Stimulated activated CD8-positive, alpha-beta memory T cell treated with anti-CD3 and anti-CD28 coated beads, Interleukin-15, amount 100 ng/mL, for 24 hours (primary cell): ENCODE results near the gene TLDC2.
"Not testable (repeated sequence)": the region's sequence is repeated elsewhere in the genome, so short reads cannot be mapped to it uniquely, and the experiment has no call there.

Experiments
- DNase-seq: peaks from one replicate; pipeline ENCODE4 v3.0.0-alpha.2; 2020; ENCODE audit warnings: low read depth

The TLDC2 gene

DNA sequence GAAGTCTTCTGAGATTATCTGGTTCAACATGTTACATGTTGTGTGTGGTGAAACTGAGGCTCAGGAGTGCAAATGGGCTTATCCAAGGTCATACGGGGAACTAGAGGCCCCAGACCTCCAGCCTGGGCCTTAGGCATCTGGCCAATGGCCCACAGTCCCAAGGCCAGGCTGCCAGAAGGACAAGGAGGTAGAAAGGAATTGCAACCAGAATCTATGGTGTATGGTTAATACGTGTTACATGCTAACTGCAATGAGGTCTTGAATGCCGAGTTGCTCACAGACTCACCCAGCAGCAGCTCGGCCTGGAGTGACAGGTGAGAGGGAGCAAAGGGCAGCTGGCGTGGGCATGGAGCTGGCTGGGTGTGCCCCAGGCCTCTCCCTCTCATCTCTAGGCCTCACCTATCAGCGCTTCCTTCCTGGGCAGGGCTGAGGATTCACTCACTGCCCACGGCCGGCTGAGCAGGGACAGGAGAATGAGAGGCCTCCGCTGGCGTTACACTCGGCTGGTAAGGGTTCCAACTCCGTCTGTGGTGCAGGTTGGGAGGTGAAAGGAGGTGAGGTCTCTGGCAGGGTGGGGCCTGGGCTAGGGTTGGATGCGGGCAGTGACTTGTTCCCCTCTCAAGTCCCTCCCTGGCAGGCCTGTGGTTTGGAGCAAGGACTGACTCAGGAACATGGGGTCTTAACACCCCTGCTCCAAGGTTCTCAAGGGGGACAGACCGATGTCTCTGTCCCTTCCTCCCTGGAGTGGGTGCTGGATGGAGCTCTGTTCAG lies at the start of gene TLDC2:
TSS of gene TLDC2 (plus strand) at position 437 of the 771 bp plus-strand sequence. CDS start at position 474, 37 bp downstream.
- no peak for DNase-seq

DNA sequence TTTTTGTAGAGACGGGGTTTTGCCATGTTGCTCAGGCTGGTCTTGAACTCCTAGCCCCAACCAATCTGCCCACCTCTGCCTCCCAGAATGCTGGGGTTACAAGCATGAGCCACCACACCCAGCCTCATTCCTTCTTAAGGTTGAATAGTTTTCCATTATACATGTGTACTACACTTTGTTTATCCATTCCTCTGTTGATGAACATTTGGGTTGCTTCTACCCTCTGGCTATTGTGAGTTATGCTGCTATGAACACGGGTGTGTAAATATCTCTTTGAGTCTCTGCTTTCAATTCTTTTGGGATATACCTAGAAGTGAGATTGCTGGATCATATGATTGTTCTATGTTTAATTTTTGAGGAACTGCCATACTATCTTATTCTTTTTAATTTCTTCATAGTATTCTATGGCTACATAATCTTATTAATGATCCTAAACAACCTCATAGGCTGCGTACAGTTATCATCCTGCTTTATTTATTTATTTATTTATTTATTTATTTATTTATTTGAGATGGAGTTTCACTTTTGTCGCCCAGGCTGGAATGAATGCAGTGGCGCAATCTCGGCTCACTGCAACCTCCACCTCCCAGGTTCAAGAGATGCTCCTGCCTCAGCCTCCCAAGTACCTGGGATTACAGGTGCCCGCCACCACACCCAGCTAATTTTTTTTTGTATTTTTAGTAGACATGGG lies 49.2 kb upstream of the TLDC2 start:
- no peak for DNase-seq

DNA sequence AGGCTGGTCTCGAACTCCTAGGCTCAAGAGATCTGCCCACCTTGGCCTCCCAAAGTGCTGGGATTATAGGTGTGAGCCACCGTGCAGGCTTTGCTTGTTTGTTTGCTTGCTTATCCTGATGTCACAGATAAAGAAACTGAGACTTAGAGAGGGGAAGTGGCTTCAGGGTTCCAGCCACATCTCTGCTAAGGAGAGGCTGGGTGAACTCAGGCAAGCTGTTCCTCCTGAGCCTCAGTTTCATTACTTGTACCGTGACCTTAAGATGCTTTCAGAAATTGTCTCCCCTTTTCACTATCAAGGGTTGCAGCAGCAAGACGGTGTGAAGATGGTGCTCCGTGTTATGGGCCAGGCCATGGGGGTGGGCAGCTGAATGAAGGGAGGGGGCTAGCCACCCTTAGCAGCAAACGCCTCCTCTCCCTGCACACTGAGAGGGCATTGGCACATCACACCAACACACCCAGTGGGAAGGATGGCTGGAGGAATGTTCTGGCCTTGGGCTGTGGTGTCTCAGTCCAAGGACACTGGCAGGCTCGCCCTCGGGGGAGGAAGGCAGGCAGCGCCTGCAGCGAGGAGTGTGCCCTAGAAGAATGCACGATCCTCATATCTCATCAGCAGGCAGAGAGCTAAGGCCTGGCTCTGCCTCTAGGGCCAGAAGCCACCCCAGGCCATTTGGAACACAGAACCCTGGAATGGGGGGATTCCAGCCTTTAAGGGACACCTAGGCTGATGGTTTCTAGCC lies 48.2 kb upstream of the TLDC2 start:
- DNase-seq: no peak

DNA sequence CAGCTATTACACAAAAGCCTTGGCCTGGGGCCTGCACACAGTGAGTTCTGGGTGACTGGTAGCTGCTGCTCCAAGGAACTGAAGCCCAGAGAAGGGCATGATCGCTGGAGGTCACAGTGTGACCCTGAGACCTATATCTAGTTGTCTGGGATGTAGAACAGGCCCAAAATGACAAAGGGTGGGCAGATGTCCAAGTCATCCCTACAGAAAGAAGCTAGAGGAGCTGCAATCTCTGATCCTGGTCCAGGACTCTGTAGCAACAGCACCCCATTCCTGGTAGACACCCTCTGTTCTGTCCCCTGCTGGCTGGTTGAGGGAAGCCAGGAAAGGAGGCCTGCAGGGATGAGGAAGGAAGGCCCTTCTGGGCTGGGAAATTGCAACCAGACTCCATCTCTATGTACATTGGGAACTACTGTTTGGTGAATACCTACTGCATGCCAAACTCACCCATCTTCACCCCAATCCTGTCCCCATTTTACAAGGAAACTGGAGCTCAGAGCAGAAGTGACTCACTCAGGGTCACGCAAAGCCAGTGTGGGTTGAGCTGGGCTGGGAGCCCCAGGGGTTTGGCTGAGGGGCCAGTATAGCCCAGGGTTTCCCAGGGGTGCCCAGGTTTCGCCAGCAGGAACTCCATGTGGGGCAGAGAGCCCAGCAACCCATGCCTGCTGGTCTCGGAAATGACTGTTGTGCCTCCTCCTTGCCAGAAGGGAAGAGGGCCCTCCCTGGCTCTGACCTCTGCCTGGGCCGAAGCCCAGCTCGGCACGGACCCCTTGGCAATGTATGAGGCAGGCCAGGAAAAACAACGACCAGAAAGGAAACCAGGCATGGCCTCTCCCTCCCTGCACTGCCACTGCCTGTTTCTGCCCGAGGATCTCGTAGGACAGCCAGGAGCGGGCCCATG lies 44.9 kb upstream of the TLDC2 start:
- no peak for DNase-seq

DNA sequence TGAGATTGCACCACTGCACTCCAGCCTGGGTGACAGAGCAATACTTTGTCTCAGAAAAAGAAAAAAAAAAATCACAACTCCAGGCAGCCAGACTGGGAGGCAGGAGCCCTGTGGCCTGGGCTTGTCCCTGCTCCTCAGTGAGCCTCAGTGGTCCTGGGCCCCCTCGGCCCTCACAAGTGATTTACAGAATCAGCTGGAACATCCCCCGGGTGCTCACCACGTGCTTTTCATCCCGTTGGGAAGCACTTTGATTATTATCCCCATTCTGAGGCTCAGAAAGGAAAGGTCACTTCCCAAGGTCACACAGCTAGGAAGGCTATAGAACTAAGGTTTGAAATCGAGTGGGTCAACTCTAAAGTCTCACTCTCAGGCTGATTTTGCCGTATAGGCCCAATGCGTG lies 43.1 kb upstream of the TLDC2 start:
- DNase-seq: no peak

DNA sequence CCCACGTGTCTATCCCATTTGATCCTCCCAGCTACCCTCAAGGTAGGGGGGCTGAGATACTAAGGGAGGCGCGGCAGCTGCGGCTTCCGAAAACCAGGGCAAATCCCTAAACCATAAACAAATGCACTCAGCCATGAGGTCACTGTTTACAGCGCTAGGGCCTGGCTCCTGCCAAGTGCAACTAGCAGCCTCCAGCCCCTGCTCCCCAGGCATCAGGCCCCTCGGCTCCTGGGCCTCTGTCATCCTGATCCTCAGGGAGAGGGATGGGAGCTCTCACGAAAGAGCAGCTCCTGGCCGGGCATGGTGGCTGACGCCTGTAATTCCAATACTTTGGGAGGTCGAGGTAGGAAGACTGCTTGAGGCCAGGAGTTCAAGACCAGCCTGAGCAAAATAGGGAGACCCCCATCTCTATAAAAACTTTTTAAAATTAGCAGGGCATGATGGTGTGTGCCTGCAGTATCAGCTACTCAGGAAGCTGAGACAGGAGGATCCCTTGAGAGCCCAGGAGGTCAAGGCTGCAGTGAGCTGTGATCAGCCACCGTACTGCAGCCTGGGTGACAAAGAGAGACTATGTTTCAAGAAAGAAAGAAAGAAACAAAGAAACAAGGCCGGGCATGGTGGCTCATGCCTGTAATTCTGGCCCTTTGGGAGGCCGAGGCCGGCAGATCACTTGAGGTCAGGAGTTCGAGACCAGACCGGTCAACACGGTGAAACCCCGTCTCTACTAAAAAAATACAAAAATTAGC lies 42.5 kb upstream of the TLDC2 start:
- no peak for DNase-seq

DNA sequence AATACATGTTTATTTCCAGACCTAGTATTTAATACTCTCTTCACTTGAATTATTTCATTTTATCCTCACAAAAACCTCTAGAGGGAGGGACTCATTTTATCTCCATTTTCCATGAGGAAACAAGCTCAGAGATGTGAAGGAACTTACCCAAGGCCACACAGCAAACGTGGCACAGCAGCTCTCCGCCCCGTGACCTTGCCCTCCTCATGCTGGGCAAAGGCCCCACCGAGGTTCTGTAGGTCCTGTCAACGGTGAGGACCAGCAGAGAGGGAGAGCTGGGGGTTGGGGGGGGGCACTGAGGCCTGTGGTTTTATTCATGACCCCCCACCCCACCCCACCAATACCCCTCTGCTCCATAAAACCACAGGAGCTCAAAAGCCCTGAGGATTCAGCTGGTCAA lies 40.9 kb upstream of the TLDC2 start:
- DNase-seq: no peak

DNA sequence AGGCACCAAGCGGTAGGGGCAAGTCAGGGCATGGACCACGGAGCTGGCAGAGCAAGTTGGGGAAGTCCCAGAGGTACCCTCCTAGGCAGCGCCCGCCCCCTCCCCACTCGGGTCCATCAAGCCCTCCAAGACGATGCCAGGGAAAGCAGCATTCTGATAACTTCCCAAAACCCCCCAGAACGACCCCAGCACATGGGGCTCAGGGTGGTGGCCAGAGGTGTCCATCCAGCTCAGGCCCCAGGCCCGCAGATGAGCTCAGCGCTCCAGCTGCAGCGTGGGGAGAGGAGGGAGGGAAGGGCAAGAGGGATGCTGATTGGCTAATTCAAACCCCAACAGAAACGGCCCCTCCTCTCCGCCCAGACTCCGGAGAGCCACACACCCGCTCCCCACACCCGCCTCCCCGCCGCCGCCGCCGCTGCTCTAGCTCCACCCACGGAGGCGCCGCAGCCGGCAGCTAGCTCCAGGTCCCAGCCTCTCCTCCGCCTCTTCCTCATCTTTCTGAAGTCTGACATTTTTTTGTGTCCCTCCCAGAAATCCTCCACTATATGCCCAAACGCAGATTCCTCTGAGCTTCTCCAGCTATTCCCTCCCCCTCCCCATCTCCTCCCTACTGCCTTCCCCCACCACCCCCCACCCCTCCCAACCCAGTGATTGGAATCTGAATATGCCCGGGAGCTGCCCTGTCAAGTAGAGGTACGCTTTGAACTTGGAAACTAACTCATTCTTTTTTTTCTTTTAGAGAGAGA lies 40.3 kb upstream of the TLDC2 start:
- DNase-seq: peak; percentile 54

DNA sequence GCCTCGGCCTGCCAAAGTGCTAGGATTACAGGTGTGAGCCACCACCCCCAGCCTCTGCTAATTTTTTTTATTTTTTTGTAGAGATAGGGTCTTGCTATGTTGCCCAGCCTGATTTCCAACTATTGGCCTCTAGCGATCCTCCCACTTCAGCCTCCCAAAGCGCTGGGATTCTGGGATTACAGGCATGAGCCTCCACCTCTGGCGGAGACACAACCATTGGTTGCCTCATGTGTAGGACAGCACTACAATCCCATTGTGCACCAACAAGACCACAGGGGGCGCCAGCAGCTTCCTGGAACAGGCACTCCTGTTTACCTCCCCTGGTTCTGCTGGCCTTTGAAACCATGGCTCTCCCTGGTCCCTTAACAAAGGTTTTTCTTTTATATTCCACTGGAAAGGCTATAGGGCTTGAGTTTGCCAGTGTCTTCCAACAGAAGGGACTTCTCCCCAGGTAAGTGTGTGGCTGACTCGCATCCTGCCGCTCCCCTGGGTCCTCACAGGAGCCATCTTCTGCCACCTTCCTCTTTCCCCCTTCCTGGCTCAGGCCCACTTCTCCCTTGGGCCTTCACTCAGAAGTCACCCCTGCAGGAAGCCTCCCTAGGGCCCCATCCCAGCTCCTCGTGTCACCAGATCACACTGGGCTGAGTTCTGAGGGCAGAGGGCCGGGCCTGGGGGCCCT lies 39.2 kb upstream of the TLDC2 start:
- DNase-seq: no peak

DNA sequence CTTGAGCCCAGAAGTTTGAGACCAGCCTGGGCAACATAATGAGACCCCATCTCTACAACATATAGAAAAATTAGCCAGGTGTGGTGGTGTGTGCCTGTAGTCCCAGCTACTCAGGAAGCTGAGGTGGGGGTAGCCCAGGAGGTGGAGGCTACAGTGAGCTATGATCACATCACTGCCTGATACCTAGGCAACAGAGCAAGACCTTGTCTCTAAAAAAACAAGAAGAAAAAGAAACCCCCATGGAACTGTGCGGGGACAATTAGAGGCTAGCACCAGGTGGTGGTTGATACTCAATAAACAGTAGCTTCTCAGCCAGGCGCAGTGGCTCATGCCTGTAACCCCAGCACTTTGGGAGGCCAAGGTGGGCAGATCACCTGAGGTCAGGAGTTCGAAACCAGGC lies 37.6 kb upstream of the TLDC2 start:
- not testable (repeated sequence) for DNase-seq

DNA sequence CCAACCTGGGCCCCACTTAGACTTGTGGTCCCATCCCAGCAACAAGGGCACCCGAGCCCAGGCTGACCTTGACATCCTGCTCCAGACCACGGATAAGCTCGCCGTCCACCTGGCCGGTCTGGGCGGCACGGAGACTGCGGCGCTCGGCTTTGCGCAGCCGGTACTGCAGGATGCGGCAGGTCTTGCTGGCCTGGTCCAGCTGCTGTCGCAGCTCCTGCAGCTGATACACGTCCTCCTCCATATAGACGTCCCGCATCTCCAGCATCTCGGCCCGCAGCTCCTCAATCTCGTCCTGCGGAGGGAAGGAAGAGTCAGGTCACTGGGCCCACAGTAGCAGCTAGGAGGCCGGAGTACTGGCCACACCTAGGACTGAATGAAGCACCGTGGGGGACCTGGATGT lies 36.8 kb upstream of the TLDC2 start:
- DNase-seq: no peak

DNA sequence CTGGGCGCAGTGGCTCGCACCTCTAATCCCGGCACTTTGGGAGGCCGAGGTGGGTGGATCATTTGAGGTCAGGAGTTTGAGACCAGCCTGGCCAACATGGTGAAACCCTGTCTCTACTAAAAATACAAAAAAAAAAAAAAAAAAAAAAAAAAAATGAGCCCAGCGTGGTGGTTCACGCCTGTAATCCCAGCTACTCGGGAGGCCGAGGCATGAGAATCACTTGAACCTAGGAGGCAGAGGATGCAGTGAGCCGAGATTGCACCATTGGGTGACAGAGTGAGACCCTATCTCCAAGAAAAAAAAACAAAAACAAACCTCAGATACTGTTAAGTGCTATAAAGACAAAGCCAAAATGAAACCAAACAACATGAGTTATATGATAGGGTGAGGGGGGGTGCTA lies 34.9 kb upstream of the TLDC2 start:
- not testable (repeated sequence) for DNase-seq

DNA sequence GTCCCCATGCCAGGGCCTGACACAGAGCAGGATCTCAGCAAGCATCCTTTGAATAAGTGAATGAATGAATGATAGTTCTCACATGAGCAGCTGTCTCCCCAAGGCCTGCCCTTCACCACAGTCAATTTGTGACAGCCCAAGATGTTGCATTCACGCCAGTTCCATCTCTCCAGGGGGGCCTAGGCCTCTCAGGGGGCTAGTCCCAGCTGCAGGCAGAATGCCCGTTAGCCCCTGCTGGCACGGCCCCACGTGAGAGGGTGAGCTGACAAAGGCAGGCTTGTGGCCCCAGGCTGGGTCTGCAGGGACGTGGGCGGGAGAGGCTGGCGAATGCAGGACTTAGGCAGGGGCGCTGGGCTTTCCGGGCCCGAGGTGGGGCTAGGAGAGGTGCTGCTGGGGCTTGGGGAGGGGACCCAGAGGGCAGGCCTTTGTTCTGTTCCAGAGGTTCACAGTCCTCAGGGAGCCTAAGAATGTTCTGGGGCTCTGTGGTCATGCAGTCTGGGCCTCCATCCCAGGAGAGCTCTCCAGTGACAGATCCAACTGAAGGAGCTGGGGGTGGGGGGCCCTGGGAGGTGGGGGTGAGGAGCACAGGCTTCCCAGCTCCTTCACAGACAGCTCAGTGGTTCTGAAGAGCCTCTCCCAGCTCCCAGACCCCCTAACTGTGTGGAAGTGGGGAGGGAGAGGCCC lies 30.5 kb upstream of the TLDC2 start:
- DNase-seq: no peak

DNA sequence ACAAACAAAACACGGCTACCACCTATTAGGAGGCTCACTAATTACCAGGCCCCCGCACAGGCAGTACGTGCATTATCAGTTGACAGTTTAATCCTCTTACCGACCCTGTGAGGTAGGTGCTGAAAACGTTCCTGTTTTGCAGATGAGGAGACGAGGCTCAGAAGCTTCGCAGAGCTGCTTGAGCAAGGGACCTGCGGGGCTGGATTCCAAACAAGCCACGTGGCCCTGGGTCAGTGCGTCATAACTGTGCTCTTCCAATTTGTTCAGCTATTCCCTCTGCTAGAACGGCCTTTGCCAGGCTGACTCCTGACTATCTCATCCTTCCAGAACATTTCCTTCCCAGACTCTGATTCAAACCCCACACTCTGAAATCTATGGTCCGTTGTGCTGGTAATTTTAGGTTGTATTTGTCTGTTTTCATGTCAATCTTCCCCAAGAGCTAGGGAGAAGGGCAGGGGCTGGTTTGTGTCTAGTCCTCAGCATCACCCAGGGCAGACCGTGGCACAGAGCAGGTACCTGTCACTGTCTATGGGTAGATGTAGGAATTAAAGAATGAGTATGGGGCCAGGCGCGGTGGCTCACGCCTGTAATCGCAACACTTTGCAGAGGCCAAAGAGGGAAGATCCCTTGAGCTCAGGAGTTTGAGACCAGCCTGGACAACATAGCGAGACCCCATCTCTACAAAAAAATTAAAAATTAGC lies 28.8 kb upstream of the TLDC2 start:
- no peak for DNase-seq

DNA sequence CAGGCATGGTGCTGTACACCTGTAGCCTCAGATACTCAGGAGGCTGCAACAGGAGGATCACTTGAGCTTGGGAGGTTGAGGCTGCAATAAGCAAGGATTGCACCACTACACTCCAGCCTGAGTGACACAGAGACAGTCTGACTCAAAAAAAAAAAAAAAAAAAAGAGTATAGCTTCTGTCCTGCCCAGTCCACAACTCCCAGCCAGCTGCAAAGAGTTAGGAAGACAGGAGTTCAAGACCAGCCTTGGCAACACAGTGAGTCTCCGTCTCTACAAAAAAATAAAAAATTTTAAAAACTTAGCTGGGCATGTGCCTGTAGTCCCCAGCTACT lies 28.3 kb upstream of the TLDC2 start:
- DNase-seq: no peak

DNA sequence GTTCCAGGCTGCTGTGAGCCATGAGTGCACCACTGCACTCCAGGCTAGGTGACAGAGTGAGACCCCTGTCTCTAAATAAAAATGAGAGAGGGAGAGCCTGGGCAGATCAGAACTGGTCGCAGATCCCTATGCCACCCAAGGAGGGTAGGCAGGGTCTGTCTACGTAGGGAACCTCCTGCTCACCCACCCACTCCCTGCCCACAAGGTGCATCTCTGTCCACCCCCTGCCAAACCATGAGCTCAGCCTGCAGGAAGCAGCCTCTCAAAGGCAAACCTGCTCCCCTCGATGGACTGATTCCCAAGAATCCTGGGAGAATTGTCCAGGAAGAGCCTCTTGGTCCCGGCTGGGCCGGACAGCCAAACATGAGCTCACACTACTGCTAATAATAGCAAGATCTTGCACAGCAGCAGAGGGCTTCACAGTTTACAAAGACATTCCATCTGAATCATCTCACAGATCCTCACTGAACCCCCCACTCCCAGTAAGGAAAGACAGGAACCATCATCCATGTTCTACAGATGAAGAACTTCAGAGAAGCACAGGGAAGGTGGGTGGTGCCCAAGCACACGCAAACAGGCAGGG lies 27.8 kb upstream of the TLDC2 start:
- no peak for DNase-seq

DNA sequence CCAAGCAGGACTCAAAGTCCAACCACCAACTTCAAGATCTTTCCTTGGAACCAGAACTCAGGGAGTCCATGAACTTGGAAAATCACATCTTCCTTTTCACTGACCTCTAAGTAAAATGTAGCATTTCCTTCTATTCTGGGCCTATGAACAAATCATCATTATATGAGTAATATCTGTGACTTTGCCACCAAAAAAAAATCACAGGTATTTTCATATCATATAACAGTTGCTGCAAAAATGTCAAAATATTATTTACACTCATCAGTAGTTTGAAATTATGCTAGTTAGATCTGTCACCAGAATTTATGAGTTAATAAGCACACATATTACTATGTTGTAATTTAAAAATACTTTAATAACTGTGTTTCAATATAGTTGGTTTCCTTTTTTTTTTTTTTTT lies 27.3 kb upstream of the TLDC2 start:
- DNase-seq: no peak

DNA sequence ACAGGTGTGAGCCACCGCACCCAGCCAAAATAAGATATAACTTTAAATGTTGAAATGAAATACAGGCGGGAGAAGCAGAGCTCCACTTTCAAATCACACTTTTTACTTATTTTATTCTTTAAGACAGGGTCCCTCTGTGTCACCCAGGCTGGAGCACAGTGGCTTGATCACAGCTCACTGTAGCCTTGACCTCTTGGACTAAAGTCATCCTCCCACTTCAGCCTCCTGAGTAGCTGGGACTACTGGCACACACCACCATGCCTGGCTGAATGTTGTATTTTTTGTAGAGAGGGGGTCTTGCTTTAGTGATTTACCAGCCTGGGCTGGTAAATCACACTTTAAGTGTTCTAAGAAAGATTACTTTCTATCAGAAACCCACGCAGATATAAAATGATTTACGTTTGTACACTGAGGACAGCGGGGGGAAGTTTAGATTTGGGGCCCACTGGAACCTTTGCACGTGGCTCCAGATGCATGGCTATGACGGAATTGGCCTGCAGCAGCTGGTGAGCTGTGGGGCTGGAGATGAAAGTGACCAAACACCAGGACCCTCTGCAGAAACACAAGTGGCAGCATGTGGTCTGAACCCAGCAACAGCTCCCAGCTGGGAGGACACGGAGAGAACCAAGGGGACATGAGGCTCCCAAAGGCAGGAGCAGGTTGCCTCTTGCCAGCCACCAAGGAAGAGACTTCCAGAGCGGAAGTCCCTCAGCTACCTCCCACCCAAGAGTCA lies 26.4 kb upstream of the TLDC2 start:
- no peak for DNase-seq
